Measurements from ENCODE around the gene YBX2.
"Not testable (repeated sequence)": the region's sequence is repeated elsewhere in the genome, so short reads cannot be mapped to it uniquely, and the experiment has no call there.

Gene YBX2

DNA sequence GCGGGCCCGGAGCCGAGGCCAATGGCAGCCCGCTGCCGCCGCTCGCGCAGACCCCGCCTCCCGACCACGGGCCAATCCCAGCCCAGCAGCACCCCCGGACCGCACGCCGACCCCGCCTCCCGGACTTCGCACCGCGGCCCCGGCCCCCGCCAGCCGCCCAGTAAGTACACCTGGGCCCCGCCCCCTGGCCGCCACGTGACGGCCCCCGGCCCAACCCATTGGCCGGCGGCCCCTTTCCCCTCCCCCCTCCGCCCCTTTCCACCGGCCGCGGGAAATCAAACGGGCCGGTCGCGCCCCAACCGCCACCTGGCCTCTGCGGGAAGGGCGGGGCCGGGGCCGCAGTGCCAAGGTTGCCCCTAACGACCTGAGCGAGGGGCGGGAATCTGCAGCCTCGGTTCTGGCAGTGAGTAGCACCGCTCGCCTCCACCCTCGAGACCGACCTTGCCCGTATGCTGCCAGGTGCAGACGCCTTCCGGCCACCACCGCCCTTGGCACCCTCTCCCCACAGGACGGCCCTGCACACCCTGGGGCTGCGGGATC is at the start of gene YBX2:
Gene YBX2, minus strand, starts transcription at position 26 of the 540 bp plus-strand sequence. CDS start 139 bp downstream, outside the sequence.
- DNase-seq (ENCODE audit: low spot score): peak; percentile 64

- DNase-seq (ENCODE audit: low spot score): no peak
These were observed 48.8 kb upstream of the YBX2 start for GRCh38 chr17:7343250-7343649.

- DNase-seq (ENCODE audit: low spot score): no peak
These were observed 47.4 kb upstream of the YBX2 start for GRCh38 chr17:7341842-7342241.

GRCh38 chr17:7340179-7340578 is 45.7 kb upstream of the YBX2 start:
- no peak for DNase-seq (ENCODE audit: low spot score)

DNA sequence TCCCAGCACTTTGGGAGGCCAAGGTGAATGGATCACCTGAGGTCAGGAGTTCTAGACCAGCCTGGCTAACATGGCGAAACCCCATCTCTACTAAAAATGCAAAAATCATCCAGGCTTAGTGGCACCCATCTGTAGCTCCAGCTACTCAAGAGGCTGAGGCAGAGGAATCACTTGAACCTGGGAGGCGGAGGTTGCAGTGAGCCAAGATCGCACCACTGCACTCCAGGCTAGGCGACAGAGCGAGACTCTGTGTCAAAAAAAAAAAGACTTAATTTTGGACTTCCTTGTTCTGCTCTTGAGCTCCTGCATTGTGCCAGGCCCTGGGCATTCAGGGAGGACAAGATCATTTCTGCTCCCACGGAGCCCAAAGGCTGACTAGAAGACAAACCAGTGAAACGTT is 43.2 kb upstream of the YBX2 start:
- not testable (repeated sequence) for DNase-seq (ENCODE audit: low spot score)

DNA sequence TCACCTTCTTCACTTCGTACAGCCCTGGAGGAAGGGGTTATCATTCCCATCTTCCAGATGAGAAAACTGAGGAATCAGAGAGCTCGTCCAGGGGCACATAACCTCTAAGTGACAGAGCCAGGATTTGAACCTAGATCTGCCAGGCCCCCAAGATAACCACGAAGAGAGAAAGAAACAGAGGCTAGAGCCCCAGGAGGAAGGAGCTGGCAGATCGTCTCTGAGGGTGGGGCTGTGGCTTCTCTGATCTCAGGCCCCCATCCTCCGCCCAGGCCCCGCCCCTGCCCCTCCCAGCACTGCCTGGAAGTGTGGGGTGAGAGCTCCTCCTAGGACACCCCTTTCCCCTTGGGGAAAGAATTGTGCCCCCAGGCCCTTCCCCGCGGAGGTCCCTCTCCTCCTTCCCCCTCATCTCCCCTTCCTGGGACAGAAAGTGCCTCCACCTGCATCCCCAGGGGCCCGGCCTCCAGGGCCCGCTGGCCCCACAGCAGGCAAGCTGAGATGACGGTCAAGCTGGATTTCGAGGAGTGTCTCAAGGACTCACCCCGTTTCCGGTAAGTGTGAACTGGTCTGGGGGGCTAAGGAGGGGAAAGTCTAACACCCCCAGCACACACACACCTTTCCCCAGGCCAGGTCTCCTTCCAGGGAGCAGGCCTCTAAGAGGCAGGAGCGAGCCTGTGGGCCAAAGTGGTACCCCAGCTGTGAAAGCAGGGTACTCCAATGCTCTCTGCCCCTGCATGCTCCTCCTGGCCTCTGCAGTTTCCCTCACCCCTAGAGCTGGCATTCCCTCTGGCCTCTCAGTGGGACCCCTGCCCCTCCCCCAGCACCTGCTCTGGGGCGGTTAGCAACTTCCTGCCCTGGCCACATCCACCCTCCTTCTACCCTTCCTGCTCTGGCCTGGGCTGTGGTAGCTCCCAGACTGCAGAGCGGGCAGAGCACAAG is 42.1 kb upstream of the YBX2 start, which contains the start of gene ACAP1:
Gene ACAP1, plus strand, starts transcription at position 290 of the 936 bp plus-strand sequence. Its CDS starts 206 bp downstream, at position 496.
- no peak for DNase-seq (ENCODE audit: low spot score)

GRCh38 chr17:7335765-7336164 is 41.3 kb upstream of the YBX2 start:
- not testable (repeated sequence) for DNase-seq (ENCODE audit: low spot score)

- no peak for DNase-seq (ENCODE audit: low spot score)
These were observed 40.6 kb upstream of the YBX2 start for GRCh38 chr17:7334938-7335538.

GRCh38 chr17:7332600-7333069 is 38.2 kb upstream of the YBX2 start:
- not testable (repeated sequence) for DNase-seq (ENCODE audit: low spot score)

DNA sequence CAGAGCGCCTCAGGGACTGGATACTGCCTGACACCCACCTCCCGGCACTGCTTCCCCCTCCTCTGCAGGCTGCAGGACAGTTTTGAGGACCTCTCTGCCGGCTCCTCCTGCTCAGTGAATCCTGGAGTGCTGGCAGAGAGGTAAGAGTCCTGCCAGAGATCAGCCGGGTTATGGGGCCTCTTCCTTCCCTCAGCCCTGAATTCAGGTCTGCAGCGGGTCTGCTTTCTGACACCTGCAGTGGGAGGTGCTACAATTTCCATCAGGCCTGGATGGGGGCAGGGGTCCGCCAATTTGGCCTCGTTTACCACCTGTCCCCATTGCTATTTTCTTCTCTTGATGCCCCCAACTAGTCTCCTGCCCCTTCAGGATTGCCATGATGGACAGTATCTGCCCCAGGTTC is 37.7 kb upstream of the YBX2 start:
- DNase-seq (ENCODE audit: low spot score): no peak

DNA sequence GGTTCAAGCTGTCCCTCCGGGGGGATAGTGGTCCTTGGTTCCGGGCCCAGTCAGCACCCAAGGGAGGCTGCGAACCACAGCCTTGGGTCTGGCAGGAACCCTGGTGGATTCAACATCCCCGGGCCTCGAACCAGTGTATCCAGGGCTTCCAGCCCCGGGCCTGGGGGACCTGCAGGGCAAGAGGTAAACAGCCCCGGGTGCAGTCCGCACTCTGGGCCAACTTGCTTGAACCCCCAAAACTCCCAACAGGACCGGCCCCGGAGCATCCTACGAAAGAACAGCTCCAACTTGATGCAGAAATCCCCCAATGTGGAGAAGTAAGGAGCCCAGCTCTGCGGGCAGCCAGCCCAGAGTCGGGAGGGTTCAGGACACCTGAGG is 36.2 kb upstream of the YBX2 start:
- no peak for DNase-seq (ENCODE audit: low spot score)

- peak; percentile 97 for DNase-seq (ENCODE audit: low spot score)
These were observed 35.7 kb upstream of the YBX2 start for GRCh38 chr17:7329997-7330637.

DNA sequence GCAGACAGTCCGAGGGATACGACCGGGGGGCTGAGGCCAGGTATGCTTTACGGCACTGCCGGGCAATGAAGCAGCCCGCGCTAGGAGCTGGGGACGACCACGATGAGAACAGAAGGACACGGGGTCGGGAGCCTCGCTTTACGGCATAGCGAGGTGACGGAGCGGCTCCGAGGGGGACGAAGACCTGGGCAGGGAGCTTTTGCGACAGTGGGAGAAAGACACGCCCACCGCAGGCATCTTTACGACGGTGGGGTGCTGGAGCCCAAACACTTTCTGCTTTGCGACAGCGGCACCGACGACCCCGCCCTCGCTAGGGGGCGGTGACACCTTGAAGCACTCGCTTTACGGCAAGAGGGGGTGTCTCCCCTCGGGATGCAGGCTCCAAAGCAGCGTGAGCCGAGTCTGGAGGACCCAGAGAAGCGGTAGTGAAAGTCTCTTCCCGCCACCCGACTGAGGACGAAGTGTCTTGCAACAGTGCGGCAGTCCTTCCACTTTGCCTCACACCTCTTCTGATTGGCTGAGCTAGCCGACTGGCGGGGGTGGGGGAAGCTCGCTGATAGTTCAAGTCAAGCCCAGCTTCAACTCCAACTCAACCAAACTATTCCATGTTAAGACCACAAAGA is 35.0 kb upstream of the YBX2 start:
- peak; percentile 99 for DNase-seq (ENCODE audit: low spot score)

DNA sequence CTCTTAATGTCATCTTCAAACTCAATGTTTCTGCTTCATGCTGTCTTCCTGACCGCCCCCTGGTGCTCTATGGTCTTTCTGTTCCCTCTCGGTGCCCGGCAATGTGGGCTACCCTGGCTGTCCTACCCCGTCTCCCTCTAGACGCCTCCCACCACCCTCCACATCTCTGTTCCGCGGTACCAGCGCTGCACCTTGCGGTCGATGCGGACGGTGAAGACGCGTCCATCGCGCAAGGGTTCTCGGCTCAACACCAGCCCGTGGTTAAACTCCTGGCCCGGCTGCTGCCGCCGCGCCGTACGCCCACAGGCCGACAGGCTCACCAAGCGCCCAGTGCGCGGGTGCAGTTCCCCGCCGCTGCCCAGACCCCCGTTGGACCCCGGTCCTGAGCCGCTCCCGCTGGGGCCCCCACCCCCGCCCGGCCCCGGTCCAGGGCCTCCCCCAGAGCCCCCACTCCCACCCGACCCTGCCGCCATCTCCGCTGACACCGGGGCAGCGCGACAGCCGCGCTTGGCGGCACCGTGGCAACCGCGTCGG is 34.5 kb upstream of the YBX2 start, which contains the start of gene NEURL4:
Gene NEURL4, minus strand, starts transcription at position 496 of the 534 bp plus-strand sequence. Its CDS starts 23 bp downstream, at position 473.
- no peak for DNase-seq (ENCODE audit: low spot score)

GRCh38 chr17:7328009-7328408 is 33.6 kb upstream of the YBX2 start:
- DNase-seq (ENCODE audit: low spot score): no peak

DNA sequence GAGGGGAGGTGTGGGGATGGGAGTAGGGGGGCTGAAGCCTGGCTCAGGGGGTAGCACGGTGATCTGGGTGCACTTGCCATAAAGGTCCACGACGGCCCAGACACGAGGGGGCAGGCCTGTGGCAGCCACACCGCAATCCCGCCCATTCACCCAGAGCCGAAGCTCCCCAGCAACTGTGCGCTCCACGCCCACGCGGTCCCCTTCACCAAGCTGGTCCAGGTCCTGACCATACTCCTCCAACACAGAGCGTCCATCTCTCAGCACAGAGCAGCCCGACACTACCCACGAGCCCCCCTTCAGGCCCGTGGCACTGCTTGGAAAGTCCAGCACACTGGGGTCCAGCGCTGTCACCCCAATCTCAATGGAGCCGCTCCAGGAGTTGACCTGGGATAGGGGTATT is 33.1 kb upstream of the YBX2 start:
- no peak for DNase-seq (ENCODE audit: low spot score)

DNA sequence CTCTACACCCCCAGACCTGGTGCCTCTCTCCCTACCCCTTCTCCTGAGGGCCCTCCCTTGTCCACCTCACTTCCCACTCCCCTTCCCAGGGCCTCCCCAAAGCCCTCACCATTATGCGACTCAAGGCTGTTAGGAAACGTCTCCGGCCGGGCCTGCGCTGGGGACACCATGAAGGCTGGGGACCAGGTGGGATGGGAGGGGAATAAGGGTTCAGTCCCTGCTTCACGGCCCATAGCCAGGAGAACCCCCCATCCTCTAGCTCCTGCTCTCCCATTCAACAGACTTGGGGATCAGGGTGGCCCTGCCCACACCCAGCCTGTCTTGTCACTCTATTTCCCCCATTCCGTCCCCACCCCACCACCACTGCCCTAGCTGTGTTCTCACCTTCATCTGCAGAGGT is 32.6 kb upstream of the YBX2 start:
- no peak for DNase-seq (ENCODE audit: low spot score)

GRCh38 chr17:7326186-7326585 is 31.7 kb upstream of the YBX2 start:
- DNase-seq (ENCODE audit: low spot score): no peak

GRCh38 chr17:7325031-7325528 is 30.6 kb upstream of the YBX2 start:
- DNase-seq (ENCODE audit: low spot score): no peak

- DNase-seq (ENCODE audit: low spot score): no peak
These were observed 30.0 kb upstream of the YBX2 start for GRCh38 chr17:7324438-7324779.

- DNase-seq (ENCODE audit: low spot score): peak; percentile 73
These were observed 29.4 kb upstream of the YBX2 start for GRCh38 chr17:7323731-7324437.

All from hepatic stellate cell (primary cell).